ENCODE data around the gene MSRB3. TPM values are rescaled to one million over a fixed set of nuclear protein-coding genes. Genes with fewer than 3 reads are reported as not detected.

MSRB3 gene
- total and polyA plus RNA-seq, 2 of the 8 experiments (the other 6 are each of a cell fraction or from before 2014, with no cell fraction given), result 0.32 to 1.2 TPM

GRCh38 chr12:65343230-65343629 is 64.7 kb downstream of the MSRB3 start:
- H4K8ac ChIP-seq (ENCODE audit: extremely low read depth, insufficient read depth, low read length), result no peak overlapping the region
- H2BK5ac ChIP-seq (ENCODE audit: low read depth, low read length), result no peak overlapping the region
- no peak overlapping the region for H2BK15ac ChIP-seq (ENCODE audit: low read length)
- TF ChIP-seq CTBP2 (IDR thresholded peaks at IDR 0.05; ENCODE audit: borderline replicate concordance, insufficient read depth, insufficient read length, low read length) (no peak), TAF7 (optimal IDR thresholded peaks at IDR 0.05; ENCODE audit: borderline replicate concordance, low read depth, low read length) (no peak), EP300 (IDR thresholded peaks at IDR 0.05; ENCODE audit: borderline replicate concordance in 1 of 2, low read depth in 2 of 2, low read length in 2 of 2) (no peak), NANOG (IDR thresholded peaks at IDR 0.05; ENCODE audit: insufficient read depth, low read depth, low read length, poor library complexity, severe bottlenecking) (no peak), ZNF274 (IDR thresholded peaks at IDR 0.05; ENCODE audit: borderline replicate concordance, extremely low read depth, low read length) (no peak), KDM4A (IDR thresholded peaks at IDR 0.05; ENCODE audit: low read depth, low read length, severe bottlenecking) (no peak), JUND (IDR thresholded peaks at IDR 0.05; ENCODE audit: low read length) (no peak), USF2 (IDR thresholded peaks at IDR 0.05; ENCODE audit: low read length) (no peak), SAP30 (IDR thresholded peaks at IDR 0.05; ENCODE audit: insufficient read depth, insufficient replicate concordance, low read length) (no peak), RBBP5 (IDR thresholded peaks at IDR 0.05; ENCODE audit: borderline replicate concordance, low read depth, low read length) (no peak)
- ChIA-PET CTCF (ENCODE audit: partially characterized antibody) (no interaction called here), POLR2A (ENCODE audit: partially characterized antibody) (interaction anchor here (0.6 kb wide), 1 partner anchor 644 kb away, joined by 3 read pairs; no protein-coding TSS in a partner anchor)
- H3K9me3 ChIP-seq (ENCODE audit: insufficient read depth in 2 of 2, low read depth in 1 of 2, low read length in 1 of 2), result no peaks in the 10 kb centered on the region
- H2BK12ac ChIP-seq (ENCODE audit: low read depth, low read length), result no peak overlapping the region
- no peak overlapping the region for H2AK5ac ChIP-seq (ENCODE audit: low read depth, low read length)
- no peak overlapping the region for H2BK120ac ChIP-seq (replicated peaks; ENCODE audit: low read depth, low read length)
- H3K27me3 ChIP-seq (replicated peaks in 1 of 4; ENCODE audit: control insufficient read depth in 3 of 4, extremely low read depth in 1 of 4, insufficient read depth in 3 of 4, low read length in 3 of 4), result no peaks in the 10 kb centered on the region
- H3K4me2 ChIP-seq (ENCODE audit: insufficient read depth in 1 of 2, low read depth in 2 of 2, low read length in 2 of 2), result no peak overlapping the region
- no peaks in the 10 kb centered on the region for H3K79me1 ChIP-seq (ENCODE audit: low read depth, low read length)
- H3K79me2 ChIP-seq (ENCODE audit: control insufficient read depth in 1 of 2, insufficient read depth in 2 of 2, low read length in 2 of 2), result no peaks in the 10 kb centered on the region
- no peak overlapping the region for H4K91ac ChIP-seq (replicated peaks; ENCODE audit: insufficient read length, low read length)
- H4K5ac ChIP-seq (ENCODE audit: insufficient read length, low read depth, low read length), result no peak overlapping the region
- no peak for DNase-seq (ENCODE audit: low read depth in 1 of 2, low spot score in 2 of 2)
- no peaks in the 10 kb centered on the region for H4K20me1 ChIP-seq (replicated peaks in 1 of 2; ENCODE audit: control insufficient read depth in 1 of 2, insufficient read depth in 2 of 2, low read length in 2 of 2)
- H3K27ac ChIP-seq (ENCODE audit: low read depth, low read length), result no peak overlapping the region
- no peak overlapping the region for H2AFZ ChIP-seq (ENCODE audit: low read length)
- H3K4me1 ChIP-seq (replicated peaks in 1 of 4; ENCODE audit: control insufficient read depth in 3 of 4, insufficient read depth in 4 of 4, low read length in 3 of 4), result no peaks in the 10 kb centered on the region
- WGBS, 2 experiments (ENCODE audit: extremely low coverage in 1 of 2, insufficient coverage in 1 of 2, insufficient read length in 1 of 2, insufficient replicate concordance in 2 of 2, low coverage in 1 of 2, low lambda C conversion rate in 2 of 2, missing lambda C conversion rate in 1 of 2), result 88% methylated on average over 3 of the region's 3 CpGs; no CpG with 5 or more reads in 1 of the 2 experiments
- no peak overlapping the region for H3K9ac ChIP-seq (replicated peaks in 1 of 4; ENCODE audit: extremely low read depth in 1 of 4, low read depth in 3 of 4, low read length in 3 of 4)
- H3K4ac ChIP-seq (replicated peaks; ENCODE audit: insufficient read length, low read depth, low read length), result no peak overlapping the region
- no peak for FAIRE-seq
- H3K4me3 ChIP-seq (ENCODE audit: extremely low read depth in 1 of 4, insufficient read depth in 2 of 4, low read depth in 3 of 4, low read length in 4 of 4), result no peak overlapping the region
- H3K23me2 ChIP-seq (ENCODE audit: low read depth, low read length), result no peaks in the 10 kb centered on the region
- H3K18ac ChIP-seq (ENCODE audit: extremely low read depth, low read length), result no peak overlapping the region
- no peak overlapping the region for H3K14ac ChIP-seq (ENCODE audit: insufficient read length)
- no peak overlapping the region for H3K56ac ChIP-seq (replicated peaks; ENCODE audit: insufficient read length, low read depth, low read length)
- no peaks in the 10 kb centered on the region for H3K36me3 ChIP-seq (ENCODE audit: control insufficient read depth in 2 of 4, insufficient read depth in 4 of 4, low read length in 3 of 4)
- H3K23ac ChIP-seq (ENCODE audit: insufficient read length), result no peak overlapping the region
- no peak overlapping the region for H2BK20ac ChIP-seq (ENCODE audit: low read length)
